ENCODE data around the gene PLA2G7.
A peak's percentile ranks its signal among the peaks of the same experiment; 100 is the strongest.
"Not testable (repeated sequence)": the region's sequence is repeated elsewhere in the genome, so short reads cannot be mapped to it uniquely, and the experiment has no call there.

PLA2G7 gene

GRCh38 chr6:46734867-46735719 is at the start of gene PLA2G7:
Gene PLA2G7, minus strand, starts transcription at chr6:46735375. Its CDS starts 12,484 bp downstream, at chr6:46722891.
- DNase-seq (ENCODE audit: low read depth in 2 of 2): no peak

- no peak for DNase-seq (ENCODE audit: low read depth in 2 of 2)
Observed at GRCh38 chr6:46784535-46784934, 49.4 kb upstream of the PLA2G7 start.

GRCh38 chr6:46781478-46782378 is 46.6 kb upstream of the PLA2G7 start:
- peak; percentile 1 to 6 for DNase-seq (ENCODE audit: low read depth in 2 of 2)

GRCh38 chr6:46777476-46778346 is 42.5 kb upstream of the PLA2G7 start:
- DNase-seq (ENCODE audit: low read depth in 2 of 2): no peak

- no peak for DNase-seq (ENCODE audit: low read depth in 2 of 2)
Observed at GRCh38 chr6:46776070-46776712, 41.0 kb upstream of the PLA2G7 start.

GRCh38 chr6:46774736-46775135 is 39.6 kb upstream of the PLA2G7 start:
- DNase-seq (ENCODE audit: low read depth in 2 of 2): not testable (repeated sequence)

GRCh38 chr6:46773201-46773855 is 38.2 kb upstream of the PLA2G7 start:
- DNase-seq (ENCODE audit: low read depth in 2 of 2): no peak

- no peak for DNase-seq (ENCODE audit: low read depth in 2 of 2)
Observed at GRCh38 chr6:46772762-46773161, 37.6 kb upstream of the PLA2G7 start.

GRCh38 chr6:46772016-46772415 is 36.8 kb upstream of the PLA2G7 start:
- no peak for DNase-seq (ENCODE audit: low read depth in 2 of 2)

GRCh38 chr6:46764961-46765360 is 29.8 kb upstream of the PLA2G7 start:
- DNase-seq (ENCODE audit: low read depth in 2 of 2): no peak

GRCh38 chr6:46764280-46764679 is 29.1 kb upstream of the PLA2G7 start:
- DNase-seq (ENCODE audit: low read depth in 2 of 2): not testable (repeated sequence)

GRCh38 chr6:46763466-46763865 is 28.3 kb upstream of the PLA2G7 start:
- no peak for DNase-seq (ENCODE audit: low read depth in 2 of 2)

- DNase-seq (ENCODE audit: low read depth in 2 of 2): no peak
Observed at GRCh38 chr6:46760925-46761324, 25.8 kb upstream of the PLA2G7 start.

GRCh38 chr6:46758960-46759753 is 24.0 kb upstream of the PLA2G7 start:
- DNase-seq (ENCODE audit: low read depth in 2 of 2): no peak

GRCh38 chr6:46757214-46757596 is 22.0 kb upstream of the PLA2G7 start:
- DNase-seq (ENCODE audit: low read depth in 2 of 2): no peak

- DNase-seq (ENCODE audit: low read depth in 2 of 2): no peak
Observed at GRCh38 chr6:46756469-46757213, 21.5 kb upstream of the PLA2G7 start.

GRCh38 chr6:46755865-46756264 is 20.7 kb upstream of the PLA2G7 start:
- DNase-seq (ENCODE audit: low read depth in 2 of 2): no peak

- DNase-seq (ENCODE audit: low read depth in 2 of 2): no peak
Observed at GRCh38 chr6:46751658-46752057, 16.5 kb upstream of the PLA2G7 start.

- DNase-seq (ENCODE audit: low read depth in 2 of 2): no peak
Observed at GRCh38 chr6:46749731-46750130, 14.6 kb upstream of the PLA2G7 start.
